ENCODE data around the gene TFPI.

Gene TFPI

DNA sequence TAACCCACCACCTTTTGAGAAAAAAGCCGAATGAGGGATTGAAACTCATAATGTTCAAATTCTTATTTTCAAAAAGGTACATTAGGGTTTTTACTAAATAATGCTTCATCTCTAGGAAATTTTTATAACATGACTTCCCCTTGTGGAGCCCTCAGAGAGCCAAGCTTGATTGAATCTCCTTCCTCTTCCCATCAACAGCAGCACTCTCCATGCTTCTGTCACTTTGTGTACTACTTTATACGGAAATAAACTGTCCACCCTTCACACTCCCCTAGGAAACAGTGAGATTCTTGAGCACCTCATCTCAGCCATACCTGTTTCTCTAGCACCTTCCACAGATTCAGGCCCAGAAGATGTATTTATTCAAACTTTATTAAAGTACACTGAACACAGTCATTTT, 51.8 kb downstream of the TFPI start:
- no peak for DNase-seq

GRCh38 chr2:187500585-187501359, 53.5 kb downstream of the TFPI start:
- DNase-seq, result peak; percentile 22

GRCh38 chr2:187499941-187500532, 54.2 kb downstream of the TFPI start:
- DNase-seq, result peak; percentile 72

- peak; percentile 29 for DNase-seq
Measured at GRCh38 chr2:187497858-187498463, 56.3 kb downstream of the TFPI start.

DNA sequence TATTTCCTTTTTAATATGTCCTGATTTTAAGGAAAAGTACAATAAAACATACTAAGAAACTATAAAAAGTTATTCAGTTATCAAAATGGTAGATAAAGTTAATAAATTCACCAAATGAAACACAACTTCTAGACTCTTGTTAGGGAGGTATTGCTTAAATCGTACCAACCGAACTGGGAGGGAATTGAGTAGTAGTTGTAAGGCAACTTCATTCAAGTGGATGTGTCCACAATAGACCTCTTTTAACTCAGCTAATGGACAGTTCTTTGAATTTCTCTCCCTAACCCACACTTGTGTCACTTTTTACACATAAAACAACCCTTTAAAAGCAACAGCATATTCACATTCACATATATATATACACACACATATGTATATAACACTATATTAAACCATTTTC, 57.1 kb downstream of the TFPI start:
- DNase-seq, result no peak

- no peak for DNase-seq
Measured at GRCh38 chr2:187495324-187495723, 58.9 kb downstream of the TFPI start.

GRCh38 chr2:187493877-187494568, 60.2 kb downstream of the TFPI start:
- DNase-seq, result no peak

DNA sequence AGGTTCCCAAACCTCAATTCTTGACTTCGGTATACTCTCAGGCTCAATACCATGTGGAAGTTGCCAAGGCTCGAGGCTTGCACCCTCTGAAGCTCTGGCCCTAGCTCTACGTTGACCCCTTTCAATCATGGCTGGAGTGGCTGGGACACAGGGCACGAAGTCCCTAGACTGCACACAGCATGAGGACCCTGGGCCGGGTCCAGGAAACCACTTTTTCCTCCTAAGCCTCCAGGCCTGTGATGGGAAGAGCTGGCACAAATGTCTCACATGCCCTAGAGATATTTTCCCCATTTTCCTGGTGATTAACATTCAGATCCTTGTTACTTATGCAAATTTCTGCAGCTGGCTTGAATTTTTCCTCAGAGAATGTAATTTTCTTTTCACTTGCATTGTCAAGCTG, 61.1 kb downstream of the TFPI start:
- no peak for DNase-seq

DNA sequence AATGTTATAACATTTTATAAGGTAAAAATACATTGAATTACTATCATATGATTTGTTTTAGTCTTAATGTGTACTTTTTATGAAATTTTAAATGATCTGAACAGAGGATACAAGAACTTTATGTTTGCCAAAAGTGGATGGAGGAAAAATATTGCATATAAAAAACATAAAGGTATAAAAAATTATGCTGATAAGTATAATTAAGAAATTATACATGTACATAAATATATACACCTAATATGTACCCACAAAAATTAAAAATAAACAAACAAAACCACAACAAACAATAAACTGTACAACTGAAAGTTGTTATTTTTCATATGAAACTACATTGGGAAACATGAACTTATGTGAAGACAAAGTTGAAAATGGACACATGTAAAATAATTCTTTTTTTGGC, 68.0 kb downstream of the TFPI start:
- DNase-seq, result no peak

DNA sequence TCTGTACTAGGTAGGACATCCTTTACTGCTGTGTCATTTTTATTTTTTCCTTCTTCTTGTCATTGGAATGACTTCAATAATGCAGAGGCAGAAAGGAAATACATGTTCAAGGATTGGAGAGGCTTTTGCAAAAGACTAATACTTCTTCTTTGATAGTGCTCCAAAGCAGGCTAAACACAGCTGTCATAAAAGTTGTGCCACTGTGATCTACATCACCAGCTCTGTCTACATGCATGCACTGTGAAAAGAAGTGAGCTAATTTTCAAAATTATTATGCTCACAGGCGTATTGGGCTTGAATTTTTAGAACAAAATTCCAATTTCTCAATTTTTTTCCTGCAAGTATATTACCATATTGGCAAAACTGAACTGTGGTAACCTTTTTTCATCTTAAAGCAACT, 68.7 kb downstream of the TFPI start:
- DNase-seq, result no peak

GRCh38 chr2:187483537-187483936, 70.7 kb downstream of the TFPI start:
- no peak for DNase-seq

DNA sequence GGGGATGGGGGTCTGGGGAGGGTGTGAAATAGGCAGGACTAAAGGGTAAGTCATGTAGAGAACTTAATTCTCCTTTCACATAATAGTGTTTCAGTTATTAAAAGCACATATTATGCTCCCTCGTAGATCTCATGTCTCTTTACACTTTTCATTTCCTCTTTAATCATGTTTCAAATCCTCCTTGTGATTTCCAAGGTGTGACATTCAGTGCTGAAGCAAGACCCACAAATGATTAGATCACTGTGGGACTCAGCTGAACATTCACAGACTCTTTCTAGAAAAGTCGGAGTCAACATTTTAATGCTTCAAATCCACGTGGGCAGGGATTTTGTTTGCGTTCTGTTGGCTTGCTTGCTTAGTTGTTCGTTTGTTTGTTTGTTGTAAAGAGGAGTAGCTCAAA, 71.4 kb downstream of the TFPI start:
- no peak for DNase-seq

DNA sequence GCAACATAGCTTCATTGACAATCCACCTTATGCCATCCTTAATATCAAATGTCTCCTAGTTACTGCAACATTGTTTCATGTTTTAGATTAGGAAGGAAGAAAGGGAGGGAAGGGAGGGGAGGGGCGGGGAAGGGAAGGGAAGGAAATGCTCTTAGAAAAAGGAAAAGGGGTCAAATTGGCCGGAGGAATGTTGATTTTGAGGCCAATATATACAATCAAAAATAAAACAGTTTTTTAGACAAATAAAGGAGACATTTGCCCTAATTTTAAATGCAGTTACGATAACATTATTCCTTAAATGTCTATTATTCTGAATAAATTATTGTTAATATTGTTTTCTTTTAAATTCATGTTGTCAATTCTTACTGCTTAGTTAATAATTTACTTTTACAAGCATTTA, 72.7 kb downstream of the TFPI start:
- no peak for DNase-seq

GRCh38 chr2:187478719-187479118, 75.5 kb downstream of the TFPI start:
- DNase-seq, result no peak

DNA sequence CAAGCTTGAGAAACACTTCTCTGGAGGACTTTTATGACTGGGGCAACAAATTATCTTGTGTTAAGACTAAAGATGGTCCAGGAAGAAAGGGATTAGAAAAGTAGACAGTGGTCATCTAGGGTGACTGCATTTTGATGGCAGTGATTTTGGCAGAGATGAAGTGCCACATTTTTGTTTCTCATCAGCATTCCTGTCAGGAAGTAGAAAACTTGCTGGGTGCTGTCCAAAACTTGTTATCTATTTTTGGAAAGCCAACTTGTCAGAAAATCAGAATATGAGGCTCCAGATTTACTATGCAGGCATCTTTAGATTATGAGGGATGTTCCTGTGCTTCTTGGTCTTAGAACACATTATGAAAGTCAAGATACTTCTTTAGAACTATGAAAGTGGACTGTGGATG, 77.2 kb downstream of the TFPI start:
- no peak for DNase-seq

- no peak for DNase-seq
Measured at GRCh38 chr2:187475499-187476248, 78.6 kb downstream of the TFPI start.

DNA sequence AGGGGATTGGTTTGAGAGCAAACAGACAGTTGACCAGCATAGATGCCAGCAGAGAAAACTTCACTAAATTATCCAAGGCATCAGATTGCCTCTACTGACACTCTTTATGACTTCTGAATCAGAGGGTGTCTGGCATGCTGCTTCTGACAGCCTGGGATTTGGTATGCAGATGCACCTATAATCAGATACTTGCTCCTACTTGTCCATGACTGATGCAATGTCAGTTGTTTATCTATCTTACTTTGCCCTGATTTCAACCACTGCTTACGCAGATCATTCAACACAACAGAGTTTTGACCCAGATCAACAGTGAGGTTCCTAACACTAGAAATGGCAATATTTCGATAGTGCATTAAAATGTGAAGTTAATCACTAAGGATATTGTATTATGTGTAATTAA, 83.5 kb downstream of the TFPI start:
- no peak for DNase-seq

DNA sequence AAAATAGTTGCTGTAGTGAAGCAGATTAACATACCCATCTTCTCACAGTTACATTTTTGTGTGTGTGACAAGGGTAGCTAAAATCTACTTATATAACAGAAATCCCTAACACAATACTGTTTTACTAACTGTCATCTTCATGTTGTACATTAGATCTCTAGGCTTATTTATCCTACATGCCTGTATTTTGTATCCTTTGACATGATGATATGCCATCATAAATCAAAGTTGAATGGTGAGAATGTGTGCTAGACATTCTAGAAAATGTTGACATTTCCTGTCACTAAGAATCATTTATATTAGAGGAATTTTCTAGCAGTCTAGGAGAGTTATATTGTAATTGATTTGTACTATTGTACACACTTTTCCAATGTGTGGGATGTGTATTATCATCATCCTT, 84.7 kb downstream of the TFPI start:
- no peak for DNase-seq

DNA sequence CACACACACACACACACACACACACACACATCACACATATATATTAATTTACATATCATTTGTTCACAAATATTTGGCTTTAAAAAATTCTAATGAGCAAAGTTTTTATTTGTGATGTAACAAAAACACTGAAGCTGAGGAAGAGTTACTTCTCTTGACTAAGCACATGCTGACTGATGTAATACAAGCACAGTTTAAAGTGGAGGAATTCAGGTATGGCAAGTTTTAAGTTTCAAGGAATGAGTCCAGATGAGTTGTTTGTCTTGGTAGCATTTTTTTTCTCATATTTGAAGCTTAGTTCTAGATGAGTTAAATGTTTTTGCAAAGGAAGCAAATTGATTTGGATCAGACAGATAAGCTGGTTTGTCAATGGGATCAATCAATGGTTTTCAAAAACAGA, 86.0 kb downstream of the TFPI start:
- no peak for DNase-seq

- DNase-seq, result peak; percentile 15
Measured at GRCh38 chr2:187466129-187466792, 88.0 kb downstream of the TFPI start.

DNA sequence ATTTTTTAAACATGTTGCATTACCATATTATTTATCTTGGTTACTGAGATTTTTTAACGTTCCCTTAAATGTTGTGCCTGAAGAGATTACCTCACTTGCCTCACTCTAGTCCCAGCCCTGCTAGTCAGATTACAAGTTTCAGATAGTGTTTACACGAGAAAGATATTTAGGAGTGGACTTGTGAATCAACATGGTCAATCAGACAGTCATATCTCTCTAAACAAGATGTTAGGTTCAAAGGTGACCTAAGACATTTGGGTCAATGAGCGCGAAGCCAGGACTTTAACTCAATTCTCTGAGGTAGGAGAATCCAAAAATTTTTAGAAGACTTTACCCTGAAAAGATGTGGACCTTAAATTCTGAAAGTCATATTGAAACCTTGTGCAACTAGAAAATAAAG, 91.4 kb downstream of the TFPI start:
- no peak for DNase-seq

Data from NCI-H82 (cell line).